GM12874 (cell line): Measurements from ENCODE around the gene PEX11G.

ENCODE experiments used
- CTCF ChIP-seq: IDR thresholded peaks from 2 replicates; pipeline ENCODE4 v1.5.1; 2011; ENCODE audit warnings: low read depth, mild to moderate bottlenecking, control low read depth, low read length, moderate library complexity; ENCODE audit not compliant: insufficient read depth

PEX11G gene

GRCh38 chr19:7524992-7525739, 36.3 kb upstream of the PEX11G start:
- no peak for TF ChIP-seq CTCF

GRCh38 chr19:7524523-7524922, 35.7 kb upstream of the PEX11G start:
- no peak for TF ChIP-seq CTCF

- TF ChIP-seq CTCF, result no peak
These were observed 34.3 kb upstream of the PEX11G start for GRCh38 chr19:7522923-7523667.

GRCh38 chr19:7522072-7522922, 33.5 kb upstream of the PEX11G start, which contains the start of gene MCOLN1:
Gene MCOLN1 (plus strand): TSS chr19:7522624. CDS start chr19:7522751, 127 bp downstream.
- TF ChIP-seq CTCF, result no peak

GRCh38 chr19:7521551-7522071, 32.8 kb upstream of the PEX11G start:
- TF ChIP-seq CTCF, result no peak

GRCh38 chr19:7520131-7521051, 31.6 kb upstream of the PEX11G start:
- no peak for TF ChIP-seq CTCF
